MM.1S (cell line): ENCODE measurements around the gene CEBPE.

Experiments
- EZH2 ChIP-seq: fragments of 300-600 bp; sonication (generic); optimal IDR thresholded peaks from 2 replicates; pipeline ENCODE3; 2017; ENCODE audit warnings: low read depth, mild to moderate bottlenecking, antibody characterized with exemption, low read length, mixed read lengths
- TF ChIP-seq, protein P1 (sequence below): fragments of 300-600 bp; sonication (generic); IDR thresholded peaks from 2 replicates; pipeline ENCODE4 v1.5.1; 2016; ENCODE audit warnings: antibody characterized with exemption, low read length, mixed read lengths

GRCh38 chr14:23124337-23124954, 5.4 kb upstream of the CEBPE start:
- no peak for TF ChIP-seq EZH2
- TF ChIP-seq, protein P1, sequence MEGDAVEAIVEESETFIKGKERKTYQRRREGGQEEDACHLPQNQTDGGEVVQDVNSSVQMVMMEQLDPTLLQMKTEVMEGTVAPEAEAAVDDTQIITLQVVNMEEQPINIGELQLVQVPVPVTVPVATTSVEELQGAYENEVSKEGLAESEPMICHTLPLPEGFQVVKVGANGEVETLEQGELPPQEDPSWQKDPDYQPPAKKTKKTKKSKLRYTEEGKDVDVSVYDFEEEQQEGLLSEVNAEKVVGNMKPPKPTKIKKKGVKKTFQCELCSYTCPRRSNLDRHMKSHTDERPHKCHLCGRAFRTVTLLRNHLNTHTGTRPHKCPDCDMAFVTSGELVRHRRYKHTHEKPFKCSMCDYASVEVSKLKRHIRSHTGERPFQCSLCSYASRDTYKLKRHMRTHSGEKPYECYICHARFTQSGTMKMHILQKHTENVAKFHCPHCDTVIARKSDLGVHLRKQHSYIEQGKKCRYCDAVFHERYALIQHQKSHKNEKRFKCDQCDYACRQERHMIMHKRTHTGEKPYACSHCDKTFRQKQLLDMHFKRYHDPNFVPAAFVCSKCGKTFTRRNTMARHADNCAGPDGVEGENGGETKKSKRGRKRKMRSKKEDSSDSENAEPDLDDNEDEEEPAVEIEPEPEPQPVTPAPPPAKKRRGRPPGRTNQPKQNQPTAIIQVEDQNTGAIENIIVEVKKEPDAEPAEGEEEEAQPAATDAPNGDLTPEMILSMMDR, result no peak
